HepG2 (cell line): Measurements from ENCODE around the gene CA11. TPM values are rescaled to one million over a fixed set of nuclear protein-coding genes. Genes with fewer than 3 reads are reported as not detected.

ENCODE experiments used
- ARID4A ChIP-seq: sonication (generic); formaldehyde crosslinking; IDR thresholded peaks from 2 replicates; pipeline ENCODE4 v1.5.0; 2020; ENCODE audit warnings: mild to moderate bottlenecking, missing genetic modification reagents, borderline replicate concordance
- ARNTL ChIP-seq: sonication (generic); formaldehyde crosslinking; IDR thresholded peaks from 2 replicates; pipeline ENCODE4 v1.4.0; 2020; ENCODE audit warnings: mild to moderate bottlenecking, missing genetic modification reagents
- CCAR2 ChIP-seq: fragments of 200-400 bp; formaldehyde crosslinking; optimal IDR thresholded peaks from 2 replicates; pipeline ENCODE3; 2018; ENCODE audit warnings: low read depth, mild to moderate bottlenecking, low read length, moderate library complexity
- DPF2 ChIP-seq: sonication (generic); formaldehyde crosslinking; IDR thresholded peaks from 2 replicates; pipeline ENCODE4 v1.4.0; 2020; ENCODE audit warnings: mild to moderate bottlenecking, low read depth, missing genetic modification reagents, borderline replicate concordance
- EED ChIP-seq: sonication (generic); formaldehyde crosslinking; IDR thresholded peaks from 2 replicates; pipeline ENCODE4 v1.5.0; 2020; ENCODE audit warnings: mild to moderate bottlenecking, missing genetic modification reagents
- ELF1 ChIP-seq: sonication (generic); formaldehyde crosslinking; IDR thresholded peaks from 2 replicates; pipeline ENCODE4 v1.4.0; 2020; ENCODE audit warnings: missing genetic modification reagents
- HNRNPH1 ChIP-seq: fragments of 200-400 bp; formaldehyde crosslinking; optimal IDR thresholded peaks from 2 replicates; pipeline ENCODE3; 2017; ENCODE audit warnings: mild to moderate bottlenecking, low read depth, low read length
- RELA ChIP-seq: sonication (generic); formaldehyde crosslinking; IDR thresholded peaks from 2 replicates; pipeline ENCODE4 v1.4.0; 2020; ENCODE audit warnings: missing genetic modification reagents
- RXRA ChIP-seq: sonication (generic); formaldehyde crosslinking; IDR thresholded peaks from 2 replicates; pipeline ENCODE4 v1.5.1; 2020; ENCODE audit warnings: missing genetic modification reagents
- SMARCE1 ChIP-seq: fragments of 450-650 bp; IDR thresholded peaks from 2 replicates; pipeline ENCODE4 v1.6.1; 2017; ENCODE audit warnings: borderline replicate concordance
- ZBTB49 ChIP-seq: sonication (generic); formaldehyde crosslinking; IDR thresholded peaks from 2 replicates; pipeline ENCODE4 v1.4.0; 2020; ENCODE audit warnings: missing genetic modification reagents, borderline replicate concordance
- ZNF747 ChIP-seq: sonication (generic); formaldehyde crosslinking; IDR thresholded peaks from 2 replicates; pipeline ENCODE4 v1.8.1; 2023; ENCODE audit warnings: missing genetic modification reagents, mild to moderate bottlenecking, borderline replicate concordance
- ZNF761 ChIP-seq: sonication (generic); formaldehyde crosslinking; conservative IDR thresholded peaks from 2 replicates; pipeline ENCODE4 v1.4.0; 2020; ENCODE audit warnings: mild to moderate bottlenecking, missing genetic modification reagents
- polyA plus RNA-seq, 8 experiments: library from polyadenylated mRNA; depleted of rRNA in 3 of 8; stranded (reverse) in 7 of 8; unstranded in 1 of 8; fragments of >200 nt; fragmentation: Illumina TruSeq in 4 of 8; extraction: Trizol in 4 of 8; gene quantifications; 2 replicates each; pipeline versions ENCODE4 v1.2.1 to v1.2.3, GENCODE V29; 2011 to 2016; ENCODE audit warnings: low read depth in 4 of 8, missing spikeins in 1 of 8, mixed read lengths in 1 of 8; ENCODE audit not compliant: insufficient read depth in 1 of 8
- total RNA-seq, 5 experiments: library from RNA; depleted of rRNA; stranded (reverse); fragments of >200 nt; fragmentation: Illumina TruSeq; extraction: Trizol; gene quantifications; 2 replicates each; pipeline ENCODE4 v1.2.3, GENCODE V29; 2016; ENCODE audit warnings: low read depth in 1 of 5
- TF ChIP-seq, protein P1 (sequence below): sonication (generic); formaldehyde crosslinking; IDR thresholded peaks from 2 replicates; pipeline ENCODE4 v1.5.1; 2020; ENCODE audit warnings: missing genetic modification reagents, mild to moderate bottlenecking, borderline replicate concordance
- TF ChIP-seq, protein P2 (sequence below): sonication (generic); formaldehyde crosslinking; IDR thresholded peaks from 2 replicates; pipeline ENCODE4 v1.4.0; 2020; ENCODE audit warnings: mild to moderate bottlenecking, missing genetic modification reagents
- TF ChIP-seq, protein P3 (sequence below): sonication (generic); formaldehyde crosslinking; IDR thresholded peaks from 2 replicates; pipeline ENCODE4 v1.4.0; 2020; ENCODE audit warnings: missing genetic modification reagents, borderline replicate concordance

The CA11 gene
- total and polyA plus RNA-seq, 2 of the 13 experiments (the other 11 are each of a cell fraction or from before 2014, with no cell fraction given), result 0.41 to 0.58 TPM

DNA sequence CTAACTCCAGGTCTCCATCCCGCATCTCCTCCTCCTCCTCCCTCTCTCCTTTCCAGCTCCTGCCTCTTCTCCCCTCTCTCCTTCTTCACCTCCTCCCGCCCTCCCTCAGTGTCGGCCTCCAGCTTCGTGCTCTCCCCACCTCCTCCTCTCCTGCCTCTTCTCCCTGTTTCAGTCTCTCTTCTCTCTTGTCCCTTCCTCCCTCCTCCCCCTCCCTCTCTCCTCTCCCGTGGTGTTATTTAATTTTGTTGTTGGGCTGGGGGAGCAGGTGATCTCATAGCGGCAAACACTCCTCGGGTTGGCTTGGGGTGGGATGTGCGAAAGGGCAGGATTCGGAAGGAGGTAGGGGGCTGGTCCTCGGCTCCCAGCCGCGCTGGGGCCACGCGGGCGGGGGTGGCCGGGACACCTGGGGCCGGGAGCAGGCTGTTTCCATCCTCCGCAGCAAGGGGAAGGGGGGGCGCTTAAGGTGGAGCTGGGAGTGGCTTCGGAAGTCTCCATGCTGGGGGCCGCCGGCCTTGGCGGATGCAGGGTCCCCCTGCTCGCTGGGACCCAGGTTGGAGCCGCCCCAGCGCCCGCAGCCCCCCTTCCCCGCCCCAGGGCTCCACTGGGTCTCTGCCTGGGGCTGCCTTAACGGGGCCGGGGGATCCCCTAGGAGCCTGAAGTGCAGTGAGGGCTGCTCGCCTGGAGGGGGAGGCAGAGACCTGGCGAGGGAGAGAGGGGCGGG lies at the start of gene CA11 (continued):
- TF ChIP-seq ARID4A (CRISPR knock-in tag), result peak; percentile 38; the same call in 1 of the 2 replicates
- TF ChIP-seq, protein P1, sequence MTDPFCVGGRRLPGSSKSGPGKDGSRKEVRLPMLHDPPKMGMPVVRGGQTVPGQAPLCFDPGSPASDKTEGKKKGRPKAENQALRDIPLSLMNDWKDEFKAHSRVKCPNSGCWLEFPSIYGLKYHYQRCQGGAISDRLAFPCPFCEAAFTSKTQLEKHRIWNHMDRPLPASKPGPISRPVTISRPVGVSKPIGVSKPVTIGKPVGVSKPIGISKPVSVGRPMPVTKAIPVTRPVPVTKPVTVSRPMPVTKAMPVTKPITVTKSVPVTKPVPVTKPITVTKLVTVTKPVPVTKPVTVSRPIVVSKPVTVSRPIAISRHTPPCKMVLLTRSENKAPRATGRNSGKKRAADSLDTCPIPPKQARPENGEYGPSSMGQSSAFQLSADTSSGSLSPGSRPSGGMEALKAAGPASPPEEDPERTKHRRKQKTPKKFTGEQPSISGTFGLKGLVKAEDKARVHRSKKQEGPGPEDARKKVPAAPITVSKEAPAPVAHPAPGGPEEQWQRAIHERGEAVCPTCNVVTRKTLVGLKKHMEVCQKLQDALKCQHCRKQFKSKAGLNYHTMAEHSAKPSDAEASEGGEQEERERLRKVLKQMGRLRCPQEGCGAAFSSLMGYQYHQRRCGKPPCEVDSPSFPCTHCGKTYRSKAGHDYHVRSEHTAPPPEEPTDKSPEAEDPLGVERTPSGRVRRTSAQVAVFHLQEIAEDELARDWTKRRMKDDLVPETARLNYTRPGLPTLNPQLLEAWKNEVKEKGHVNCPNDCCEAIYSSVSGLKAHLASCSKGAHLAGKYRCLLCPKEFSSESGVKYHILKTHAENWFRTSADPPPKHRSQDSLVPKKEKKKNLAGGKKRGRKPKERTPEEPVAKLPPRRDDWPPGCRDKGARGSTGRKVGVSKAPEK (CRISPR knock-in tag), result no peak
- no peak for TF ChIP-seq ZBTB49 (CRISPR knock-in tag)
- no peak for TF ChIP-seq RXRA (CRISPR knock-in tag)
- TF ChIP-seq ARNTL (CRISPR knock-in tag), result peak; percentile 82
- no peak for TF ChIP-seq CCAR2
- no peak for TF ChIP-seq ZNF761 (CRISPR knock-in tag)
- TF ChIP-seq, protein P2, sequence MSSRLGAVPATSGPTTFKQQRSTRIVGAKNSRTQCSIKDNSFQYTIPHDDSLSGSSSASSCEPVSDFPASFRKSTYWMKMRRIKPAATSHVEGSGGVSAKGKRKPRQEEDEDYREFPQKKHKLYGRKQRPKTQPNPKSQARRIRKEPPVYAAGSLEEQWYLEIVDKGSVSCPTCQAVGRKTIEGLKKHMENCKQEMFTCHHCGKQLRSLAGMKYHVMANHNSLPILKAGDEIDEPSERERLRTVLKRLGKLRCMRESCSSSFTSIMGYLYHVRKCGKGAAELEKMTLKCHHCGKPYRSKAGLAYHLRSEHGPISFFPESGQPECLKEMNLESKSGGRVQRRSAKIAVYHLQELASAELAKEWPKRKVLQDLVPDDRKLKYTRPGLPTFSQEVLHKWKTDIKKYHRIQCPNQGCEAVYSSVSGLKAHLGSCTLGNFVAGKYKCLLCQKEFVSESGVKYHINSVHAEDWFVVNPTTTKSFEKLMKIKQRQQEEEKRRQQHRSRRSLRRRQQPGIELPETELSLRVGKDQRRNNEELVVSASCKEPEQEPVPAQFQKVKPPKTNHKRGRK, result no peak; the same call in 1 of the 2 replicates
- TF ChIP-seq SMARCE1, result no peak
- TF ChIP-seq, protein P3, sequence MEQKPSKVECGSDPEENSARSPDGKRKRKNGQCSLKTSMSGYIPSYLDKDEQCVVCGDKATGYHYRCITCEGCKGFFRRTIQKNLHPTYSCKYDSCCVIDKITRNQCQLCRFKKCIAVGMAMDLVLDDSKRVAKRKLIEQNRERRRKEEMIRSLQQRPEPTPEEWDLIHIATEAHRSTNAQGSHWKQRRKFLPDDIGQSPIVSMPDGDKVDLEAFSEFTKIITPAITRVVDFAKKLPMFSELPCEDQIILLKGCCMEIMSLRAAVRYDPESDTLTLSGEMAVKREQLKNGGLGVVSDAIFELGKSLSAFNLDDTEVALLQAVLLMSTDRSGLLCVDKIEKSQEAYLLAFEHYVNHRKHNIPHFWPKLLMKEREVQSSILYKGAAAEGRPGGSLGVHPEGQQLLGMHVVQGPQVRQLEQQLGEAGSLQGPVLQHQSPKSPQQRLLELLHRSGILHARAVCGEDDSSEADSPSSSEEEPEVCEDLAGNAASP (CRISPR knock-in tag), result peak; percentile 47; the same call in 1 of the 2 replicates
- no peak for TF ChIP-seq ZNF747 (CRISPR knock-in tag)
- no peak for TF ChIP-seq DPF2 (CRISPR knock-in tag)
- TF ChIP-seq RELA (CRISPR knock-in tag), result no peak
- no peak for TF ChIP-seq ELF1
- no peak for TF ChIP-seq EED
- TF ChIP-seq HNRNPH1, result no peak
